Skeletal muscle tissue (tissue), 4 donors: ENCODE measurements around the gene OR6X1. TPM values are rescaled to one million over a fixed set of nuclear protein-coding genes. Genes with fewer than 3 reads are reported as not detected.

ENCODE experiments used
- H3K27ac ChIP-seq: one replicate; pipeline ENCODE4 v1.7.0; 2013; ENCODE audit warnings: mild to moderate bottlenecking, low read depth, low read length, inconsistent platforms
- H3K27me3 ChIP-seq, 3 donors: one replicate each; pipeline ENCODE4 v1.7.0; 2013; ENCODE audit warnings: low read length in 3 of 3; ENCODE audit not compliant: control insufficient read depth in 3 of 3, insufficient read depth in 3 of 3
- H3K36me3 ChIP-seq, 3 donors: one replicate each; pipeline ENCODE4 v1.7.0; 2013; ENCODE audit warnings: low read length in 3 of 3; ENCODE audit not compliant: control insufficient read depth in 3 of 3, insufficient read depth in 3 of 3
- H3K4me1 ChIP-seq, 3 donors: one replicate each; pipeline ENCODE4 v1.7.0; 2013; ENCODE audit warnings: low read length in 3 of 3, mild to moderate bottlenecking in 3 of 3; ENCODE audit not compliant: control insufficient read depth in 3 of 3, insufficient read depth in 3 of 3
- H3K4me3 ChIP-seq, 3 donors: one replicate each; pipeline ENCODE4 v1.7.0; 2013; ENCODE audit warnings: low read length in 3 of 3
- H3K9ac ChIP-seq, 3 donors: one replicate each; pipeline ENCODE4 v1.7.0; 2013; ENCODE audit warnings: low read length in 3 of 3, mild to moderate bottlenecking in 3 of 3, moderate library complexity in 2 of 3, low read depth in 1 of 3
- H3K9me3 ChIP-seq, 3 donors: one replicate each; pipeline ENCODE4 v1.7.0; 2013; ENCODE audit warnings: low read length in 3 of 3; ENCODE audit not compliant: control insufficient read depth in 3 of 3
- total RNA-seq: library from RNA; depleted of rRNA; stranded (reverse); fragments of >200 nt; gene quantifications from one replicate; pipeline ENCODE4 v1.2.3, GENCODE V29; 2014
- donor health status: Osteomylitis.

OR6X1 gene
- total RNA-seq, 1 donor from 2014 or later, result not detected

- Histone ChIP-seq H3K4me1 (no peaks in the 10 kb centered on the region), H3K4me3 (no peak overlapping the region), H3K27ac (no peak overlapping the region), H3K27me3 (no peaks in the 10 kb centered on the region), H3K9ac (no peak overlapping the region), H3K9me3 (no peaks in the 10 kb centered on the region), H3K36me3 (no peaks in the 10 kb centered on the region)
Observed at GRCh38 chr11:123778511-123778910, 24.2 kb upstream of the OR6X1 start.

GRCh38 chr11:123775715-123776549, 21.6 kb upstream of the OR6X1 start:
- no peak overlapping the region for H3K27ac ChIP-seq
- H3K36me3 ChIP-seq, result no peaks in the 10 kb centered on the region
- no peaks in the 10 kb centered on the region for H3K27me3 ChIP-seq
- no peak overlapping the region for H3K9ac ChIP-seq
- H3K4me3 ChIP-seq, result no peak overlapping the region
- H3K4me1 ChIP-seq, result no peaks in the 10 kb centered on the region
- H3K9me3 ChIP-seq, result no peaks in the 10 kb centered on the region

- no peaks in the 10 kb centered on the region for H3K36me3 ChIP-seq
- no peaks in the 10 kb centered on the region for H3K27me3 ChIP-seq
- no peak overlapping the region for H3K4me3 ChIP-seq
- no peak overlapping the region for H3K27ac ChIP-seq
- no peaks in the 10 kb centered on the region for H3K9me3 ChIP-seq
- no peak overlapping the region for H3K9ac ChIP-seq
- H3K4me1 ChIP-seq, result no peaks in the 10 kb centered on the region
Observed at GRCh38 chr11:123775289-123775688, 21.0 kb upstream of the OR6X1 start.

DNA sequence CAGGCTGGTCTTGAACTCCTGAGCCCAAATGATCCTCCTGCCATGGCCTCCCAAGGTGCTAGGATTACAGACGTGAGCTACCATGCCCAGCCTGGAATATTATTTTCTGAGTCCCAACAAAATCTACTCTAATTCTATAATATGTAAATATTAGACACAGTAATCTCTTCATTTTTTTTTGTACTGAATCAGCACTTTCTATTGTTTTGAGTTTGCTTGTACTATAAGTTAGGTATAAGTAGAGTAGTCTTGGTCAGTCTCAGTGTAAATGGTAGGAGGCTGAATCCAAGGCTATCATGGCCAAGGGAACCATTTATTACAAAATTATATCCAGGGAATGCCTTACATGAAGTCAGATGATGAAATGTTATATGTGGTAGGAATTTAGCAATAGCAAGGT, 19.6 kb upstream of the OR6X1 start:
- Histone ChIP-seq H3K36me3 (no peaks in the 10 kb centered on the region), H3K27me3 (no peaks in the 10 kb centered on the region), H3K4me3 (no peak overlapping the region), H3K9me3 (no peaks in the 10 kb centered on the region), H3K9ac (no peak overlapping the region), H3K27ac (no peak overlapping the region), H3K4me1 (no peaks in the 10 kb centered on the region)

DNA sequence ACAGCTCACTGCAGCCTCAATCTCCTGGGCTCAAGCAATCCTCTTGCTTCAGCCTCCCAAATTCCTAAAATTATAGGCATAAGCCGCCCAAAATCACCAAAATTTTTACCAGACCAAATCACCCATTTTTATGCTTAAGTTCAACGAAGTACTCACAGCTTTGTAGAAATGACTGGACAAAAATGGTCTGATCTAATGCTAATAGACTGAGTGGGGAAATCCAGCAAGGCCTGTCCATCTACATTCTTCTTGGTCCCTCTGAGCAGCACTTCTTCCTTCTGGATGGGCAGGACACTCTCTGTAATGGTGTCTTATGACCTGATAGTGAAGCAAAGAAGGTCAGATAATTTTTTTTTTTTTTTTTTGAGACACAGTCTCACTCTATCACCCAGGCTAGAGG, 18.7 kb upstream of the OR6X1 start:
- no peak overlapping the region for H3K27ac ChIP-seq
- no peak overlapping the region for H3K4me3 ChIP-seq
- H3K4me1 ChIP-seq, result no peaks in the 10 kb centered on the region
- no peaks in the 10 kb centered on the region for H3K36me3 ChIP-seq
- H3K27me3 ChIP-seq, result no peaks in the 10 kb centered on the region
- no peak overlapping the region for H3K9ac ChIP-seq
- no peaks in the 10 kb centered on the region for H3K9me3 ChIP-seq

- Histone ChIP-seq H3K27me3 (no peaks in the 10 kb centered on the region), H3K36me3 (no peaks in the 10 kb centered on the region), H3K9ac (no peak overlapping the region), H3K27ac (no peak overlapping the region), H3K4me1 (no peaks in the 10 kb centered on the region), H3K9me3 (no peaks in the 10 kb centered on the region), H3K4me3 (no peak overlapping the region)
Observed at GRCh38 chr11:123771664-123772063, 17.3 kb upstream of the OR6X1 start.

DNA sequence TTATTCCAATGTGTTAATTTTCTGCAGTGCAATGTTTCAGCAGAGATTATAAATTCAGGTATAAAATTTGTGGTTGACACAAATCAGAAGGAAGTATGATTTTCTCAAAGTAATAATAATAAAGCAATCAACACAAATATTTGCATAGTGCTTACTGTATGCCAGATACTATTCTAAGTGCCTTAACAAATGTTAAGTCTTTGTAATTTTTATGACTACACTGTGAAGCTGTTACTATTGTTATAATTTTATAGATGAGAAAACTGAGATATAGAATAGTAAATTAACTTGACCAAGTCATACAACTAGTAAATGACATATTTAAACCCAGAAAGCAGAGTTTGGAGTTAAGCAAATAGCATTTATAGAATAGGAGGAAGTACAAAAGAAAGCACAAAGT, 16.4 kb upstream of the OR6X1 start:
- no peak overlapping the region for H3K4me3 ChIP-seq
- no peaks in the 10 kb centered on the region for H3K27me3 ChIP-seq
- no peak overlapping the region for H3K9ac ChIP-seq
- H3K4me1 ChIP-seq, result no peaks in the 10 kb centered on the region
- H3K9me3 ChIP-seq, result no peaks in the 10 kb centered on the region
- H3K36me3 ChIP-seq, result no peaks in the 10 kb centered on the region
- H3K27ac ChIP-seq, result no peak overlapping the region

GRCh38 chr11:123765601-123766000, 11.3 kb upstream of the OR6X1 start:
- Histone ChIP-seq H3K36me3 (no peaks in the 10 kb centered on the region), H3K4me3 (no peak overlapping the region), H3K27me3 (no peaks in the 10 kb centered on the region), H3K4me1 (no peaks in the 10 kb centered on the region), H3K27ac (no peak overlapping the region), H3K9me3 (peaks cover 0 to 3% (median 0%) of the 10 kb centered on the region in 3 donors), H3K9ac (no peak overlapping the region)

- Histone ChIP-seq H3K4me3 (no peak overlapping the region), H3K9me3 (peaks cover 0 to 3% (median 0%) of the 10 kb centered on the region in 3 donors), H3K9ac (no peak overlapping the region), H3K36me3 (no peaks in the 10 kb centered on the region), H3K27ac (no peak overlapping the region), H3K4me1 (no peaks in the 10 kb centered on the region), H3K27me3 (no peaks in the 10 kb centered on the region)
Observed at GRCh38 chr11:123762422-123762821, 8.1 kb upstream of the OR6X1 start.

- no peak overlapping the region for H3K4me3 ChIP-seq
- H3K27ac ChIP-seq, result no peak overlapping the region
- H3K9ac ChIP-seq, result no peak overlapping the region
- H3K36me3 ChIP-seq, result no peaks in the 10 kb centered on the region
- no peaks in the 10 kb centered on the region for H3K4me1 ChIP-seq
- peaks cover 0 to 3% (median 0%) of the 10 kb centered on the region in 3 donors for H3K9me3 ChIP-seq
- no peaks in the 10 kb centered on the region for H3K27me3 ChIP-seq
Observed at GRCh38 chr11:123760894-123761293, 6.6 kb upstream of the OR6X1 start.
